Endothelial cell (in vitro differentiated cells): Measurements from ENCODE around the gene UTY. TPM values are rescaled to one million over a fixed set of nuclear protein-coding genes. Genes with fewer than 3 reads are reported as not detected.
A peak's percentile ranks its signal among the peaks of the same experiment; 100 is the strongest.

Experiments
- DNase-seq: peaks from one replicate; pipeline ENCODE4 v3.0.0; 2021; ENCODE audit warnings: low spot score
- H3K27ac Mint-ChIP-seq: one replicate; pipeline ENCODE4 v1.8.0; 2021; ENCODE audit warnings: mixed read lengths, inconsistent platforms; ENCODE audit not compliant: unreplicated experiment
- H3K27me3 Mint-ChIP-seq: one replicate; pipeline ENCODE4 v1.8.0; 2021; ENCODE audit warnings: mild to moderate bottlenecking, moderate library complexity, mixed read lengths, inconsistent platforms; ENCODE audit not compliant: unreplicated experiment
- H3K36me3 Mint-ChIP-seq: one replicate; pipeline ENCODE4 v1.8.0; 2021; ENCODE audit warnings: mild to moderate bottlenecking, low read depth, mixed read lengths, inconsistent platforms; ENCODE audit not compliant: unreplicated experiment
- H3K4me1 Mint-ChIP-seq: one replicate; pipeline ENCODE4 v1.8.0; 2021; ENCODE audit warnings: mild to moderate bottlenecking, mixed read lengths, inconsistent platforms; ENCODE audit not compliant: unreplicated experiment
- H3K4me3 Mint-ChIP-seq: one replicate; pipeline ENCODE4 v1.8.0; 2021; ENCODE audit warnings: mild to moderate bottlenecking, mixed read lengths, inconsistent platforms; ENCODE audit not compliant: unreplicated experiment
- H3K9me3 Mint-ChIP-seq: one replicate; pipeline ENCODE4 v1.8.0; 2021; ENCODE audit warnings: mixed read lengths, inconsistent platforms; ENCODE audit not compliant: unreplicated experiment
- CTCF ChIP-seq: fragments of 200-600 bp; sonication (generic); IDR thresholded peaks from one replicate; pipeline ENCODE4 v1.5.0; 2021; ENCODE audit warnings: antibody characterized with exemption; ENCODE audit not compliant: unreplicated experiment
- total RNA-seq: library from RNA; stranded (reverse); fragmentation: NEBNext Ultra II Directional; extraction: Animal tissue kit (Norgen Biotek cat#: 25700); gene quantifications from one replicate; pipeline ENCODE4 v1.2.1, GENCODE V29; 2021; ENCODE audit not compliant: unreplicated experiment

UTY gene
- total RNA-seq, 1 donor from 2014 or later: 36.0 TPM

- Mint-ChIP-seq H3K27ac (peak overlapping the region; percentile 50), H3K4me1 (peaks cover 3% of the 10 kb centered on the region), H3K9me3 (no peaks in the 10 kb centered on the region)
Observed at GRCh38 chrY:13361656-13362636, 117.9 kb downstream of the UTY start.

GRCh38 chrY:13351443-13351842, 128.4 kb downstream of the UTY start:
- Mint-ChIP-seq H3K27ac (no peak overlapping the region), H3K36me3 (peaks cover 15% of the 10 kb centered on the region), H3K4me1 (no peaks in the 10 kb centered on the region), H3K27me3 (peaks cover 2% of the 10 kb centered on the region), H3K9me3 (no peaks in the 10 kb centered on the region), H3K4me3 (no peak overlapping the region)
- TF ChIP-seq CTCF: no peak
- DNase-seq: no peak

More at GRCh38 chrY:13361656-13362636, 117.9 kb downstream of the UTY start:
- TF ChIP-seq CTCF: no peak
- H3K27me3 Mint-ChIP-seq: no peaks in the 10 kb centered on the region
- no peak for DNase-seq
- no peaks in the 10 kb centered on the region for H3K36me3 Mint-ChIP-seq
- H3K4me3 Mint-ChIP-seq: no peak overlapping the region

DNA sequence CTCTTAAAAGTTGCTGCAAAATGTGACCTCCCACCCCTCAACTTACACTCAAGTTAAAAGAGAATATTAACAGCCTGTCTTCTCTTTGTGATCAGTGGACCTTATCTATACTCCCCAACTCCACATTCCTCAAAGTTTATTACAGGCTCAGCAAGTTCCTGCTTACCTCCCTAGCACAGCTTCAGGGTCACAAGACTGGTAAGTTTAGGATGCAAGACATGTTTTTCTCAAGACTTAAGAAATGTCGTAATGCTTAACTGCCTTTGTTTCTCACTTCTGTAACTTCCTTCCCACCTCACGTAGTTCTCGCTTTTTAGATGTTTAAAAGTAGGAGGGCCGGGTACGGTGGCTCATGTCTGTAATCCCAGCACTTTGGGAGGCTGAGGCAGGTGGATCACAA, 132.7 kb downstream of the UTY start:
- Mint-ChIP-seq H3K4me3 (no peak overlapping the region), H3K9me3 (no peaks in the 10 kb centered on the region), H3K36me3 (peaks cover 13% of the 10 kb centered on the region), H3K4me1 (no peaks in the 10 kb centered on the region), H3K27me3 (no peaks in the 10 kb centered on the region), H3K27ac (no peak overlapping the region)
- TF ChIP-seq CTCF: no peak
- DNase-seq: no peak

DNA sequence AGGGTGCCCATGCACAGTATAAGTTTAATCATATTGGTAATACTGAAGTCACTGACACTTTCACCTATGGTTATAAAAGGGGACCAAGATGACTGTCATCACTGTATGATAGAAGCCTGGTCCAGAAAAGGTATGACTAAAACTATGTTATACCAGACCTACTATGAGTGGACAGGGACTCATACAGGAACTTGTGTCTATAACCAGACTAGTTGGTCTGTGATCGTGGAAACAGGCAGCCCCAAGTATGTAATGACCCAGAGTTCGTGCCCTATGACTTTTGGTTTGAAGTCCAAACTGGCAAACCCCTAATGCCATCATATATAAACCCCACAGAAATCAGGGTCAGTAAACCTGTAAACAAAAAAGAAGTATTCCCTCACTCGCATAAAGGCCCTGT, 134.3 kb downstream of the UTY start:
- no peak overlapping the region for H3K27ac Mint-ChIP-seq
- no peaks in the 10 kb centered on the region for H3K9me3 Mint-ChIP-seq
- DNase-seq: no peak
- H3K36me3 Mint-ChIP-seq: peaks cover 16% of the 10 kb centered on the region
- H3K4me1 Mint-ChIP-seq: no peaks in the 10 kb centered on the region
- no peak overlapping the region for H3K4me3 Mint-ChIP-seq
- H3K27me3 Mint-ChIP-seq: no peaks in the 10 kb centered on the region
- TF ChIP-seq CTCF: no peak

DNA sequence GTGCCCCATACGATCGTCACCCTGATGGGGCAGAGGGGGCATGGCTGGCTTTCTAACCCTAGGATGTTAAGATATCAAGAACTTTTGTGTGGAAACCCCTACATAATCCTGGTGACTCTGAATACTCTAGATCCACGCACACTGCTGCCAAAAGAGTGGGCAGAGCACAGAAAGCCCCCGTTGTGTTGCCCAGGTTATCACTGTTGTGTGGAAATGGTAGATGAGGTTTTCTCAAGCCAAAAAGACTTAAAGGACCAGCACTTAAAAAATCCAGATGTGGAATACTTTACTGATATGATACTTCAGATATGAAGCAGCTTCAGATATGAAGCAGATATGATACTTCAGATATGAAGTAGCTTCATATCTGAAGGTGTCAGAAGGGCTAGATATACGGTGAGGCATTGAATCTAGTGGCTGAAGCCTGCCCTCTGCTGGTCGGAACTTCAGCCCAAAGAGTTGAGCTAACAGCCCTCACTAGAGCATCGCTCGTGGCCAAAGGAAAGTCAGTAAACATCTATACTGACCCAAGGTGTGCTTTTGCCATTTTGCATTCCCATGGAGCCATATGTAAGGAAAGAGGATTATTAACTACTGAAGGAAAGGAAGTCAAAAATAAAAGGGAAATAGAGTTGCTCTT, 136.4 kb downstream of the UTY start:
- TF ChIP-seq CTCF: peak; percentile 31
- peaks cover 15% of the 10 kb centered on the region for H3K36me3 Mint-ChIP-seq
- peaks cover 7% of the 10 kb centered on the region for H3K4me1 Mint-ChIP-seq
- no peaks in the 10 kb centered on the region for H3K9me3 Mint-ChIP-seq
- H3K27ac Mint-ChIP-seq: peak overlapping the region; percentile 10
- H3K27me3 Mint-ChIP-seq: peaks cover 1% of the 10 kb centered on the region
- no peak overlapping the region for H3K4me3 Mint-ChIP-seq
- peak; percentile 37 for DNase-seq
